Measurements from ENCODE around the gene NEK8.
A peak's percentile ranks its signal among the peaks of the same experiment; 100 is the strongest.

The NEK8 gene

GRCh38 chr17:28749516-28750177 lies 21.1 kb downstream of the NEK8 start:
- no peak for DNase-seq (ENCODE audit: low spot score in 2 of 2)
- H3K4me3 ChIP-seq, result no peak overlapping the region
- H3K9me3 ChIP-seq, result no peaks in the 10 kb centered on the region
- no peaks in the 10 kb centered on the region for H3K27me3 ChIP-seq (ENCODE audit: low read depth)
- peaks cover 70% of the 10 kb centered on the region for H3K36me3 ChIP-seq (replicated peaks)
- H3K4me1 ChIP-seq, result peaks cover 9% of the 10 kb centered on the region; the same call in 1 of the 2 replicates
- in situ Hi-C loops (cut with MboI; ENCODE audit: low sequenced_read_pairs), result loop anchor here (10.0 kb wide), 1 partner anchor 135 kb away; no protein-coding TSS in a partner anchor

DNA sequence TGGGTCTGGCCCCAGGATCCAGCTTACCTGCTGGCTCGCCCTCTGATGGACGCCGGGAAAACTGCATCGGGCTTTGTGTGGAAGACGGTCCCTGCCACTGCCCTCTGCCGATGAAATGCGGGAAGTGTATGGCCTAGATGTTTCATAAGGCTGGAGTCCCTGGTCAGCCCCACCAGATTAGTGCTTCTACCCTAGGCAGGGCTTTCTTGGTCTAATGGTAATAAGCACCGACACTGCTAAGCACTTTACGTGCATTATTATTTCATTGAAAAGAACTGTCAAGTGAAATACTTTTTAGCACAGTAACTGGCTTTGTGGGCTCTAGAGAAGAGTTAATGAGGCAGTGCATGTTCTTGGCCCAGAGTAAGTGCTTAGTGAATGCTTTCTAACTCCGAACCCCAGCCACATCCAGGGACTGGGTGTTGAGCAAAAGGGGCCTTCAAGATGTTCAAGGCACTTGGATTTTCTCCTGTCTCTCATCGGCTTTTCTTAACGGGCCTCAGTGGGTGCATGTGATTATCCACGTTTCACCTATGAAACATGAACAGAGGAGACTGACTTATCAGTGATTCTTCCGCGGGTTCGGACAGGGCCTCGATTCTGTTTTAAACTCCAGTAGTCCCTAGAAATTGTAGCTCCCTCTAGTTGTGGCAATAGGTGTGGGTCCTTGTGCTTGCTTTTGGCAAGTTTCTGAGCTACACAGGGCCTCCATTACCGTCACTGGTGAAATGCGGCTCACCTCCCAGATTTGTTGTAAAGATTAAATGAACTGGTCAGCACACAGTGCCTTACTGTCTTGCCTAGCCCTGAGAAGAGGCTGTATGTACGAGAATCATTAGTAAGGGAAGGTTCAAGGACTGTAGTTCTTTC lies 21.8 kb downstream of the NEK8 start:
- Histone ChIP-seq H3K36me3 (replicated peaks) (peaks cover 65% of the 10 kb centered on the region), H3K9me3 (no peaks in the 10 kb centered on the region), H3K4me3 (no peak overlapping the region), H3K4me1 (peaks cover 7% of the 10 kb centered on the region; the same call in 1 of the 2 replicates), H3K27me3 (ENCODE audit: low read depth) (no peaks in the 10 kb centered on the region)
- DNase-seq (ENCODE audit: low spot score in 2 of 2), result peak; percentile 88 to 96
- in situ Hi-C loops (cut with MboI; ENCODE audit: low sequenced_read_pairs), result loop anchor here (10.0 kb wide), 1 partner anchor 134 kb away; no protein-coding TSS in a partner anchor

GRCh38 chr17:28751600-28752366 lies 23.2 kb downstream of the NEK8 start:
- H3K4me3 ChIP-seq, result no peak overlapping the region
- no peaks in the 10 kb centered on the region for H3K9me3 ChIP-seq
- no peaks in the 10 kb centered on the region for H3K27me3 ChIP-seq (ENCODE audit: low read depth)
- DNase-seq (ENCODE audit: low spot score in 2 of 2), result no peak
- peaks cover 54% of the 10 kb centered on the region for H3K36me3 ChIP-seq (replicated peaks)
- no peaks in the 10 kb centered on the region for H3K4me1 ChIP-seq
- in situ Hi-C loops (cut with MboI; ENCODE audit: low sequenced_read_pairs), result loop anchor here (10.0 kb wide), 1 partner anchor 133 kb away; no protein-coding TSS in a partner anchor

GRCh38 chr17:28755486-28755885 lies 26.9 kb downstream of the NEK8 start:
- Histone ChIP-seq H3K27me3 (ENCODE audit: low read depth) (no peaks in the 10 kb centered on the region), H3K4me1 (no peaks in the 10 kb centered on the region), H3K4me3 (no peak overlapping the region), H3K9me3 (no peaks in the 10 kb centered on the region), H3K36me3 (replicated peaks) (peaks cover 37% of the 10 kb centered on the region)
- no peak for DNase-seq (ENCODE audit: low spot score in 2 of 2)
- in situ Hi-C loops (cut with MboI; ENCODE audit: low sequenced_read_pairs), result loop anchor here (10.0 kb wide), 1 partner anchor 129 kb away; no protein-coding TSS in a partner anchor

DNA sequence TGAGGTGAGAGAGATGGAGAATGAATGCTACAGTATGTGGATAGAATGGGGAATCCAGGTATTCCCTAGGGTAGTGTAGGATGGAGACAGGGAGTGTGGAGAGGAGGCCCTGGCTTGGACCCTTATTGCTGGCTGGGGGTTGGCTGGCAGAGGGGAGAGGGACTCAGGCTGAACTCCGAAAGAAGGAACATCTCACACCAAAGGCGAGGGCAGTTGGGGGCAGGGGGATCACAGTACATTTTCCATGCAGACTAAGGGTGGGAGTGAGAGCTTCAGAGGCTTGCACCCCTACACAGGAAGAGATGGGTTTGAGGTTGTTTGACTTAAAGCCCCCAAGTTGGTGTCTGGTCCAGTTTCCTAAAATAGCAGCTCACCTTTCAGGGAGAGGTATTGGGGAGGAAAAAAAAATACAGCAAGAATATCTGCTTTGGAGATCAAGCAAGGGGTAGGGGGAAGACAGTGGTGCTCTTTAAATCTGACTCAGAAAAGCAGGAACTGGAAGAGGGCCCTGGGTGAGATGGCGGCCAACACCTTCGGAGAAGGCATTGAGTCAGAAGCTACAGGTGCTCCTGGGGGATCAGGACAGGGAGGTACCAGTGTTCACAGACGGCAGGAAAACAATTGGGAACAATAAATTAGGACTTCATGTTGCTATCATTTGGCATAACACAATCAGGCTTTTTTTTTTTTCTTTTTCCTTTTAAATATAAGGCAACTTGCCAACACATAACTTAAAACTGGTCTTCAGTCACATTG lies 27.6 kb downstream of the NEK8 start:
- in situ Hi-C loops (cut with MboI; ENCODE audit: low sequenced_read_pairs), result loop anchor here (10.0 kb wide), 1 partner anchor 129 kb away; no protein-coding TSS in a partner anchor
- peaks cover 29% of the 10 kb centered on the region for H3K36me3 ChIP-seq (replicated peaks)
- no peak for DNase-seq (ENCODE audit: low spot score in 2 of 2)
- H3K4me3 ChIP-seq, result no peak overlapping the region
- H3K27me3 ChIP-seq (ENCODE audit: low read depth), result no peaks in the 10 kb centered on the region
- no peaks in the 10 kb centered on the region for H3K4me1 ChIP-seq
- H3K9me3 ChIP-seq, result no peaks in the 10 kb centered on the region

DNA sequence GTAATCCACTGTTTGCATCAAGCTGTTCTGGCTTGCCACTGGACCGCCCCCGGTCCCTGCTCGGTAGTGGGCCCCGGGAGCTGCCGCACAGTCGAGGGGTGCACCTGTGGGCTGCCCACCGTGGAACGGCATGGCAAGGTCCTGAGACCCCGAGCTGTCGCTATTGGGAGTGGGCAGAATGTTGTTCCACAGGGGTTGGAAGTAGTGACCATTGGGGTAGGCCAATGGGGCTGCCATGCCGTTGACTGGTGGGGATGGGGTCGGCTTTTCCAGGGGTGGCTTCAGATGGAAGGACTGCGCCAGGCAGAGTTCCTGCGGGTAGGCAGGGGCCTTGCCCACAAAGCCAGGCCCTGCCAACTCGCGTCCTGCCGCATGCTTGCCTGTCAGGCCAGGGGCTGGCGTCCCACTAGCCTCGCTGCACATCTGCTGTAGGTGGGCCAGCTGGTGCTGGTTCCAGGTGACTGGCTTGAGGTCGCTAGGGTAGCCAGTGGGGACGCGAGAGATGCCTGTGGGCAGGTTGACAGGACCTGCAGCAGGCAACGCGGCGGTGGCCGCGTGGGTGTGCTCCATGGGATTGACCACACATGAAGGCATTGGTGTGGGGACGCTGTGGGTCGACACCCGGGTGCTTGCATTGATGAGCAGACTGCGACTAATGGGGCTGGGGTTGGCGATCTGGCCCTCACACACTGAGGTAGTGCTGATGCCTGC lies 30.0 kb downstream of the NEK8 start:
- Histone ChIP-seq H3K4me3 (no peak overlapping the region), H3K4me1 (no peaks in the 10 kb centered on the region), H3K27me3 (ENCODE audit: low read depth) (no peaks in the 10 kb centered on the region), H3K9me3 (no peaks in the 10 kb centered on the region), H3K36me3 (replicated peaks) (peaks cover 23% of the 10 kb centered on the region)
- in situ Hi-C loops (cut with MboI; ENCODE audit: low sequenced_read_pairs), result loop anchor here (10.0 kb wide), 1 partner anchor 126 kb away; no protein-coding TSS in a partner anchor
- no peak for DNase-seq (ENCODE audit: low spot score in 2 of 2)

DNA sequence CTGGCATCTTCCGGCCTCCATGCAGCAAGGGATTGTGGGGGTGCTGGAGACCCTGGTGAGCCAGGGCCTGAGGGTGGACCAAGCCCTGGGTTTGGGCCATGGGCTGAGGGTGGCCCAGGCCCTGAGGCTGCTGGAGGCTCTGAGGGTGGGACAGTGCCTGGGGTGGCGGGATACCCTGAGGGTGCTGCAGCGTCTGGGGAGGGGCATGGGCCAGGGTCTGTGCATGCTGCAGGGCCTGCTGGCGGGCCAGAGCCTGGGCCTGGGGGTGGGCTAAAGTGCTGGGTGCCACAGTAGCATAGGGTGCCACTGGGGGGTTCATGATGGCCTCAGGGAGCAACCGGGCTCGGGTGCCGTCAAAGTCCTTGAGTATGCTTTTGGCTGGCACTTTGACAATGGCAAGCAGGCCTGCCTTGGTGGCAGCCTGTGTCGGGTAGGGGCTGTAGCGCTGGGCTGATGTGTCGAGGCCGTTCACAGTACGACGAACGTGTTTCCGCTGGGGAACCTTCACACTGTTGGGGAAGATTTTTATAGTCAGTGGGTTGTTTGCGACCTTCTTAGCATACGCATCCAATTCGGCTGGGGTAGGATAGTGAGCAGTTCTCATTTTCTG lies 30.8 kb downstream of the NEK8 start:
- no peak for DNase-seq (ENCODE audit: low spot score in 2 of 2)
- Histone ChIP-seq H3K27me3 (ENCODE audit: low read depth) (no peaks in the 10 kb centered on the region), H3K9me3 (no peaks in the 10 kb centered on the region), H3K4me1 (no peaks in the 10 kb centered on the region), H3K36me3 (replicated peaks) (peaks cover 23% of the 10 kb centered on the region), H3K4me3 (no peak overlapping the region)
- in situ Hi-C loops (cut with MboI; ENCODE audit: low sequenced_read_pairs), result loop anchor here (10.0 kb wide), 1 partner anchor 125 kb away; no protein-coding TSS in a partner anchor

DNA sequence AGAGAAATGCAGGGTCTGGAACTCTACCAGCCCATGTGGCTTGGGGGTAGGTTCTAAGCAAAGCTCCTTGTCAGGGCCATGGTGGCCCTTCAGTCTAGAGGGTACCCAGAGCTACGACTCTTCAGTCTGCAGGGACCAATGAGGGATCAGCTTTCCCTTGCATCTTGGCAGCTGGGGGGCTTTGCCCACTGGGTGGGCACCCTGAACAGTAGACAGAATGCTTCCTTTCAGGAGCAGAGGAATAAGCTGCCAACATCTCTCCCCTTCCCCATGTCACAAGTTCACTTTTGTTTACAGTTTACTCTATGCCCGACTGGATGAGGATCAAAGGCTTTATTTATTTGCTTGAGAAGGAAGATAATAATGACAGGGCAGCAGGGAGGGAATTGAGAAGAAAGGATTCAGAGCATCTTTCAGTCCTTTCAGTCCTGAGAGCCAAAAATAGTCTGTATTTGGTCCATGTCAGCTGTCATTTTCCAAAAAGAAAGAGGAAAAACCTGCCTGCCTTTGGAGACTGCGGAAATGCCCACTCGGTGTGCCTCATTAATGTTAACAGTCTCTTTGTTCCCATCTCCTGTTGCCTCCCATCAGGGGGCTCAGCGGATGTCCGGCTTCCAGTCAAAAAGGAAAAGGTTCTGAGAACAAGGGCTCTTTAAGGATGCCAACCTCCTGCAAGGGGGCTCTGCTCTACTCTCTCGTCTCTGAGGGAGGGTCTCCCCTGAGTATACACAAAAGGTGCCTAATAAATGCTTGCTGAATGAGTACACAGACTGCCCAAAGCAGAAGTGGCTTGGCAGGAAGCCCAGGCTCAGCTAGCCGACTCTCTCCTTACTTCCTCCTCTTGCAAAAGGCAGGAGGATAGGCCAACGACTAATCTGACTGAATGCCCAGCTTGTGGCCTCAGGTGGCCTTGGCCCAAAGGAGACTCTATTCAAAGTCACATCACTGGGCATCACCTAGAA lies 32.3 kb downstream of the NEK8 start:
- peaks cover 28% of the 10 kb centered on the region for H3K36me3 ChIP-seq (replicated peaks)
- no peaks in the 10 kb centered on the region for H3K9me3 ChIP-seq
- in situ Hi-C loops (cut with MboI; ENCODE audit: low sequenced_read_pairs), result no loop called here
- H3K4me1 ChIP-seq, result no peaks in the 10 kb centered on the region
- H3K27me3 ChIP-seq (ENCODE audit: low read depth), result no peaks in the 10 kb centered on the region
- no peak for DNase-seq (ENCODE audit: low spot score in 2 of 2)
- no peak overlapping the region for H3K4me3 ChIP-seq

GRCh38 chr17:28763137-28763799 lies 34.7 kb downstream of the NEK8 start:
- no peak for DNase-seq (ENCODE audit: low spot score in 2 of 2)
- Histone ChIP-seq H3K36me3 (replicated peaks) (peaks cover 31% of the 10 kb centered on the region), H3K27me3 (ENCODE audit: low read depth) (no peaks in the 10 kb centered on the region), H3K4me1 (no peaks in the 10 kb centered on the region), H3K4me3 (no peak overlapping the region), H3K9me3 (no peaks in the 10 kb centered on the region)
- in situ Hi-C loops (cut with MboI; ENCODE audit: low sequenced_read_pairs), result no loop called here

DNA sequence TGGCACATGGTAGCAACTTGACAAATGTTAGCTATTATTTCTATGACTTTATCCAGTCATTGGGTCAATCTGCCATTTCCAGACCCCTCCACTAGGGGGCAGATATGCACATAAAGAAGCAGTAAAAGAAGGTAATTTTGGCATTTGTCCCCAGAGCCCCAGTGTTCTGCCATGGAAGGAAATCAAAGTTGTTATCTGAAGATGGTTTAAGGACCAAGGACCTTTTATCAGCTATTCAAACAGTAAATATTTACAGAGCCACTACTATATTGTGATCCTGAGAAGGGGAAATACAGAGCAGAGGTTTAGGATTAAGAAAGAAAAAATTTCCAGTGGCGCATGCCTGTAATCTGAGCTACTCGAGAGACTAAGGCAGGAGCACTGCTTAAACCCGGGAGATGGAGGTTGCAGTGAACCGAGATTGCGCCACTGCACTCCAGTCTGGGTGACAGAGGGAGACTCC lies 35.2 kb downstream of the NEK8 start:
- peaks cover 25% of the 10 kb centered on the region for H3K36me3 ChIP-seq (replicated peaks)
- peak; percentile 74 to 86 for DNase-seq (ENCODE audit: low spot score in 2 of 2)
- H3K4me3 ChIP-seq, result no peak overlapping the region
- H3K9me3 ChIP-seq, result no peaks in the 10 kb centered on the region
- H3K27me3 ChIP-seq (ENCODE audit: low read depth), result no peaks in the 10 kb centered on the region
- in situ Hi-C loops (cut with MboI; ENCODE audit: low sequenced_read_pairs), result no loop called here
- no peaks in the 10 kb centered on the region for H3K4me1 ChIP-seq

GRCh38 chr17:28765038-28765437 lies 36.5 kb downstream of the NEK8 start:
- in situ Hi-C loops (cut with MboI; ENCODE audit: low sequenced_read_pairs), result no loop called here
- Histone ChIP-seq H3K9me3 (no peaks in the 10 kb centered on the region), H3K4me3 (no peak overlapping the region), H3K4me1 (no peaks in the 10 kb centered on the region), H3K36me3 (replicated peaks) (peaks cover 13% of the 10 kb centered on the region), H3K27me3 (ENCODE audit: low read depth) (no peaks in the 10 kb centered on the region)
- DNase-seq (ENCODE audit: low spot score in 2 of 2), result no peak
